Measurements from ENCODE around the gene RPF1. TPM values are rescaled to one million over a fixed set of nuclear protein-coding genes. Genes with fewer than 3 reads are reported as not detected.

Gene RPF1
- polyA plus RNA-seq, 1 experiment = 17.1 TPM

- Histone ChIP-seq H3K27me3 (ENCODE audit: control insufficient read depth, insufficient read depth, low read length) (no peaks in the 10 kb centered on the region), H3K36me3 (ENCODE audit: control insufficient read depth, insufficient read depth, low read length) (no peaks in the 10 kb centered on the region), H3K4me3 (ENCODE audit: low read depth, low read length) (no peak overlapping the region)
- CTCF ChIA-PET = no interaction called here
- no peak for DNase-seq (ENCODE audit: low read depth)
- TF ChIP-seq CTCF (IDR thresholded peaks at IDR 0.05; ENCODE audit: insufficient read depth, low read depth, low read length) = no peak
- POLR2A ChIA-PET = interaction anchor here (0.6 kb wide), 1 partner anchor 36 kb away, joined by 3 read pairs; no protein-coding TSS in a partner anchor
These were observed 29.4 kb downstream of the RPF1 start for GRCh38 chr1:84508510-84508909.

DNA sequence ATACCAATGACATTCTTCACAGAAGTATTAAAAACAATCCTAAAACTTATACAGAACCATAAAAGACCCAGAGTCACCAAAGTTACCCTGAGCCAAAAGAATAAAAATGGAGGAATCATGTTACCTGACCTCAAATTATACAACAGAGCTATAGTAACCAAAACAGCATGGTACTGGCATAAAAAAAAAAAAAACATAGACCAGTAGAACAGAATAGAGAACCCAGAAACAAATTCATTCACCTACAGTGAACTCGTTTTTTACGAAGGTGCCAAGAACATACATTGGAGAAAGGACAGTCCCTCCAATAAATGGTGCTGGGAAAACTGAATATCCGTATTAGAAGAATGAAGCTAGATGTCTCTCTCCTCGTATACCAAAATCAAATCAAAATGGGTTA lies 30.0 kb downstream of the RPF1 start:
- no peak overlapping the region for H3K4me3 ChIP-seq (ENCODE audit: low read depth, low read length)
- CTCF ChIA-PET = no interaction called here
- H3K36me3 ChIP-seq (ENCODE audit: control insufficient read depth, insufficient read depth, low read length) = no peaks in the 10 kb centered on the region
- H3K27me3 ChIP-seq (ENCODE audit: control insufficient read depth, insufficient read depth, low read length) = no peaks in the 10 kb centered on the region
- POLR2A ChIA-PET = no interaction called here
- TF ChIP-seq CTCF (IDR thresholded peaks at IDR 0.05; ENCODE audit: insufficient read depth, low read depth, low read length) = no peak
- no peak for DNase-seq (ENCODE audit: low read depth)

DNA sequence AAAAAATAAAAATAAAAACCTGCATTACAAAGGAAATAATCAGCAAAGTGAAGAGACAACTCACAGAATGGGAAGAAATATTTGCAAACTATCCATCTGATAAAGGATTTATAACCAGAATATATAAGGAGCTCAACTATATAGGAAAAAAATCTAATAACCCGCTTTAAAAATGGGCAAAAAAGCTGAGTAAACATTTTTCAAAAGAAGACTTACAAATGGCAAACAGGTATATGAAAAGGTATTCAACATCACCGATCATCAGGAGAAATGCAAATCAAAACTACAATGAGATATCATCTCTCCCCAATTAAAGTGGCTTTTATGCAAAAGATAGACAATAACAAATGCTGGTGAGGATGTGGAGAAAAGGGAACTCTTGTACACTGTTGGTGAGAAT lies 31.1 kb downstream of the RPF1 start:
- POLR2A ChIA-PET = no interaction called here
- TF ChIP-seq CTCF (IDR thresholded peaks at IDR 0.05; ENCODE audit: insufficient read depth, low read depth, low read length) = no peak
- H3K27me3 ChIP-seq (ENCODE audit: control insufficient read depth, insufficient read depth, low read length) = no peaks in the 10 kb centered on the region
- H3K36me3 ChIP-seq (ENCODE audit: control insufficient read depth, insufficient read depth, low read length) = no peaks in the 10 kb centered on the region
- DNase-seq (ENCODE audit: low read depth) = no peak
- CTCF ChIA-PET = no interaction called here
- no peak overlapping the region for H3K4me3 ChIP-seq (ENCODE audit: low read depth, low read length)

GRCh38 chr1:84510668-84511067 lies 31.6 kb downstream of the RPF1 start:
- CTCF ChIA-PET = no interaction called here
- POLR2A ChIA-PET = no interaction called here
- Histone ChIP-seq H3K36me3 (ENCODE audit: control insufficient read depth, insufficient read depth, low read length) (no peaks in the 10 kb centered on the region), H3K27me3 (ENCODE audit: control insufficient read depth, insufficient read depth, low read length) (no peaks in the 10 kb centered on the region), H3K4me3 (ENCODE audit: low read depth, low read length) (no peak overlapping the region)
- no peak for TF ChIP-seq CTCF (IDR thresholded peaks at IDR 0.05; ENCODE audit: insufficient read depth, low read depth, low read length)
- no peak for DNase-seq (ENCODE audit: low read depth)

- no peak for DNase-seq (ENCODE audit: low read depth)
- TF ChIP-seq CTCF (IDR thresholded peaks at IDR 0.05; ENCODE audit: insufficient read depth, low read depth, low read length) = no peak
- POLR2A ChIA-PET = no interaction called here
- Histone ChIP-seq H3K36me3 (ENCODE audit: control insufficient read depth, insufficient read depth, low read length) (no peaks in the 10 kb centered on the region), H3K4me3 (ENCODE audit: low read depth, low read length) (no peak overlapping the region), H3K27me3 (ENCODE audit: control insufficient read depth, insufficient read depth, low read length) (no peaks in the 10 kb centered on the region)
- CTCF ChIA-PET = no interaction called here
These were observed 45.5 kb downstream of the RPF1 start for GRCh38 chr1:84524590-84524989.

Data from BJ (cell line).